ENCODE data around the gene MIER1.
A peak's percentile ranks its signal among the peaks of the same experiment; 100 is the strongest.

Gene MIER1

GRCh38 chr1:66999640-67000400 is 75.0 kb downstream of the MIER1 start:
- no peak for DNase-seq (ENCODE audit: low spot score)

DNA sequence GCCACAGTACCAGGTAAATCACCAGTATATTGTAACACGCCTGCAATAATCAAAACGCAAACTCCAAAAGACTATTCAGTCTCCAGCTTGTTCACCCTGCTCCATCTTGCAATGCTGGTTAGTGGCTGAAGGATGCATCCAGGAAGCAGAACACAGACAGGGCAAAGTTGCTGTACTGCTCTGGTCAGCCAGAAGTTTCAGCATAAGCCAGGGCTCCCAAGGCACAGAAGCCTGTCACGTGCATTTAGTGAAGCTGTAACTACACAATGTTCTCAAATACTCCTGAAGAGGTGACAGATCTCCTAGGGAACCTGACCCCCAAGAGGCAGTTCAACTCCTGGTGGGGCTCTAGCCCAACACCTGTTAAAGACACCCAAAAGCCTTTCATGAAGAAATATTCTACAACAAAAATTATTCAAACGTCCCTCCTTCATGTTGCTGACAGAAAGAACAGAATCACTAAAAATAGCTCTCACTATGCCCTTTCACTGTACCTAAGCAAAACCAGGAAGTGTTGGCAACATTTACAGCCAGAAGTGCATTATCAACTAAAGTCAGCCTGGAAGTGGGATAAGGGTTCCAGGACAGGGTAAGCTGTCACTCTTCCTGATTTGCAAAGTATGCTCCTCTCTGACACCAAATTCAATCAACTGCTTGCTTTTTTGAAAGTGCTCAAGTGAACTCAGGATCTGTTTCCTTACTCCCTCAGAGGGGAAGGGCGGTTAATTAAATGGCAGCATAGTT is 77.1 kb downstream of the MIER1 start:
- DNase-seq (ENCODE audit: low spot score) = no peak

DNA sequence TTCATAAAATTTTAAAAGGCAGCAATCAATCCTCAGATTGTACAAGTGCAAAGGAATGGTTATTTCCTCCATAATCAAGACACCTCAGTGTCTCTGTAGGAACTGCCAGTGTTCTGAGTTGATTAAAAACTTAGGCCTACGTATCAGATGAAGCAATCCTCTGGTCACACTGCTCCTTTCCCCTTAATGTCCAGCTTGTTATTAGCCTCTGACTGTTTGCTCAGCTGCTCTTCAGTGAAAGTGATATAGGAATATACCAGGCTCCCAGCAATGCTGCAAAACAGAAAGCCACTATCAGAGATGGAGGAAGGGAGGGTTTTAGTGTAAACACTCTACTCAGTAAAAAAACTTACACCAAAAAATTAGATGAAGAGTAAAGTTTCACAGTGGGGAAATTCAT is 79.4 kb downstream of the MIER1 start:
- no peak for DNase-seq (ENCODE audit: low spot score)

GRCh38 chr1:67005068-67005467 is 80.3 kb downstream of the MIER1 start:
- DNase-seq (ENCODE audit: low spot score) = no peak

GRCh38 chr1:67009792-67010191 is 85.0 kb downstream of the MIER1 start:
- no peak for DNase-seq (ENCODE audit: low spot score)

GRCh38 chr1:67013573-67013972 is 88.8 kb downstream of the MIER1 start:
- no peak for DNase-seq (ENCODE audit: low spot score)

- DNase-seq (ENCODE audit: low spot score) = no peak
Measured at GRCh38 chr1:67018574-67018973, 93.8 kb downstream of the MIER1 start.

DNA sequence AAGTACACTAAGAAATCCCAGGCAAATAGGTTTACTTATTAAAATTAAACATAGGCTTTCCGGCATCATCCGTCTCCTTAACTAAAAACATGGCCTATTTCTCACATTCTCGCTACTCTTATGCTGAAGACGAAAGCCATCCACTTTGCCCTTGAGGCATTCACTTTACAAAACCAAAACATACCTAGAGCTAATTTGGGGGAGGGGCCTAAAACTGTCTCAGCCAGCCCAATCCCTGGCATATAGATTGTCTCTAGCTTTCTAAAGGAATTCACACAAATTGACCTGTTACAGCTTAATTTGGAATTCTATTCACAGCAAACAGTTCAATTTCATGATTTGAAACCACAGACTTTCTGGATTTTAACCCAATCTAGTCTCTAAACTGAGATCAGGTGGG is 94.3 kb downstream of the MIER1 start:
- no peak for DNase-seq (ENCODE audit: low spot score)

DNA sequence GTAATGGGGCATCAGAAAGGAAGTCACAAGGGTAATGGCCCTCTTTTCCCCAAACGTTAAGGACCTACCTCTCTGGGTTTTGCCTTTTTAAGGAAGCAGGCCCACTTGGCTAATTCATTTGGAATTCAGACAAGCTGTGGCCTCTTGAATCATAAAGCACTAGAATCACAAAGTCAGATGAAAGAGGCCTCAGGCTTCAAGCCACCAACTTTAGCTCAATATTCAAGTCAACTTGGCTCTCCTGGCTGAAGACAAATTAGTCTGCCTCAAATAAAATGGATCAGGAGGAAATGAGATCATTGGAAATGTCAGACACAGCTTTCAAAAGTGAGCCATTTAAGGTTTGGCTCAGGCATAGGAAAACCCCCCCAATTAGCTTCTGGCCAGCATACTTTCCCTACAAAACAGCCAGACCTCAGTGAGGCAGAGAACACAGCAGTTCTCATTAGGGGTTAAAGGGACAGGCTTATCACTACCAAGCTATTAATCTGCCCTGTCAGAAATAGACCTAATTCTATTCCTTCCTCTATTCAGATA is 94.9 kb downstream of the MIER1 start:
- DNase-seq (ENCODE audit: low spot score) = peak; percentile 48

- no peak for DNase-seq (ENCODE audit: low spot score)
Measured at GRCh38 chr1:67020304-67020703, 95.5 kb downstream of the MIER1 start.

DNA sequence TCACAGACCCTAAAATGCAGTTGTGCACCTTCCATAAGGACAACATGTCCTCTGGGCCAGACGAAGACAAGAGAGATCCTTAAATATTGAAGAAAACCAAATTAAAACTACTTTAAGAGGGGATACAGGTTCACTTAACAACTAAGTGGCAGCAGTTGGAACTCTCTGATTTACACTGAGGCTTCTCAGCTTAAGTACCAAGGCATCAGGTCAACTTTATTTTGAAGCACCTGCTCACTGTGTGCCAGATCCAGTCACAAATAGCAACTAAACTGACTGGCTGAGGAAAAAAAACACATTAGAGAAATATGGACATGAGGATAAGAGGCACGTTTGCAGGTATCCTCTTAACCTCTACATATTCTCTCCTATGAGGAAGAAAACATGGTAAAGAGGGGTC is 96.0 kb downstream of the MIER1 start:
- DNase-seq (ENCODE audit: low spot score) = no peak

- DNase-seq (ENCODE audit: low spot score) = no peak
Measured at GRCh38 chr1:67029472-67029871, 104.7 kb downstream of the MIER1 start.

- no peak for DNase-seq (ENCODE audit: low spot score)
Measured at GRCh38 chr1:67031121-67031858, 106.5 kb downstream of the MIER1 start.

DNA sequence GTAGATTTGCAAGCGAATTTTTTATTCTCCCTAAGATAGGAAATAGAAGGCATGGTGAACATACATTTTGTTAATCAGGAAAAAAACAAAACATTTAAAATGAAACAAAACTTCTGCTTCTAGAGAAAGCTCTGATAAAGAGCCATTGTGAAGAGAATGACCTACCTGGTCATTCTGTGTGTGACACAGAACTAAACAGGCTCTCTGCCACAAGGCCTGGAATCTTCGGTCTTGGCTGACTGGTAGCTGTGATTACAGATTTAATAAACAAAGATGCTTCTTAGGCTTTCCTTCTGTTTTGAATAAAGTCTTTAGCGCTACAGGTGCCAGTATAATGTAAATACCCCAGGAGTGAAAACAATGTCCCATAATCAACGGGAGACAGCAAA is 107.1 kb downstream of the MIER1 start:
- no peak for DNase-seq (ENCODE audit: low spot score)
